A673 (cell line): ENCODE data around the gene PPTC7.
"Not testable (repeated sequence)": the region's sequence is repeated elsewhere in the genome, so short reads cannot be mapped to it uniquely, and the experiment has no call there.

Source experiments
- CTCF ChIP-seq: fragments of 300-800, 200-600 bp; sonication (generic); conservative IDR thresholded peaks from 2 replicates; pipeline ENCODE4 v1.5.1; 2017; ENCODE audit warnings: low read depth, mild to moderate bottlenecking, antibody characterized with exemption, low read length, moderate library complexity, mixed read lengths
- EZH2 ChIP-seq: fragments of 200-600 bp; sonication (generic); IDR thresholded peaks from 2 replicates; pipeline ENCODE4 v1.6.1; 2017; ENCODE audit warnings: borderline replicate concordance, low read depth, mild to moderate bottlenecking, mixed read lengths, antibody characterized with exemption, low read length; ENCODE audit not compliant: poor library complexity, severe bottlenecking

DNA sequence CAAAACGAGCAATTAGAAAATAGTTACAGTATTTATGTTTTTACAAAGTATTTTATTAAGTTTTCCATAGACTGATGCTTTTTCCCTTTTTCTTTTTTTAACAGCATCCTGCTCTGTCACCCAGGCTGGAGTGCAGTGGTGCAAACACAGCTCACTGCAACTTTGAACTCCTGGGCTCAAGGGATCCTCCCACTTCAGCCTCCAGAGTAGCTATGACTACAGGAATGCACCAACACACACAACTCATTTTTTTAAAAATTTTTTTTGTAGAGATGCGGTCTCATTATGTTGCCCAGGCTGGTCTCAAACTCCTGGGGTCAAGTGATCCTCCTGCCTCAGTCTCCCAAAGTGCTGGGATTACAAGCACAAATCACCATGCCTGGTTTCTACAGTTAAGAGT, 24.2 kb downstream of the PPTC7 start:
- TF ChIP-seq CTCF, EZH2: not testable (repeated sequence)
